ENCODE results near the gene KNOP1. TPM values are rescaled to one million over a fixed set of nuclear protein-coding genes. Genes with fewer than 3 reads are reported as not detected.

The KNOP1 gene
- total RNA-seq, 1 donor from 2014 or later = 2.4 TPM

GRCh38 chr16:19654147-19654546 lies 63.9 kb downstream of the KNOP1 start:
- intact Hi-C loops (cut with DNase I) = no loop called here
- no peak for DNase-seq (ENCODE audit: low spot score in 2 of 2)
- no peaks in the 10 kb centered on the region for H3K27me3 ChIP-seq
- no peaks in the 10 kb centered on the region for H3K4me1 ChIP-seq
- H3K36me3 ChIP-seq = peaks cover 26 to 66% of the 10 kb centered on the region in 2 donors
- TF ChIP-seq CTCF (IDR thresholded peaks at IDR 0.05) = no peak
- no peak overlapping the region for H3K4me3 ChIP-seq
- H3K9me3 ChIP-seq = no peaks in the 10 kb centered on the region
- no peak overlapping the region for H3K27ac ChIP-seq

Other genes starting within 250 kb of the KNOP1 start
- 27.4 TPM for gene GDE1, start 196.1 kb downstream of the KNOP1 start, total RNA-seq
- 6.1 TPM for gene CCP110, start 194.3 kb downstream of the KNOP1 start, total RNA-seq
- 44.4 TPM for gene VPS35L, start 162.5 kb downstream of the KNOP1 start, total RNA-seq
- not detected for gene IQCK, start within 50 bp of the KNOP1 start, total RNA-seq
- gene GPRC5B, start 166.6 kb upstream of the KNOP1 start, total RNA-seq = 15.6 TPM